SK-N-MC (cell line): ENCODE data around the gene CFAP90.

Experiments
- DNase-seq: peaks from one replicate; pipeline ENCODE4 v3.0.0-alpha.2; 2011; ENCODE audit warnings: low read depth, low spot score
- H3K27ac ChIP-seq: fragments of 200-600 bp; sonication (generic); 2 replicates; pipeline ENCODE4 v1.5.1; 2016; ENCODE audit warnings: mixed run types
- H3K36me3 ChIP-seq: fragments of 200-600 bp; sonication (generic); 2 replicates; pipeline ENCODE4 v1.6.1; 2017; ENCODE audit warnings: antibody characterized with exemption, low read length, mixed read lengths; ENCODE audit not compliant: insufficient read depth
- H3K4me3 ChIP-seq: fragments of 200-600 bp; sonication (generic); 2 replicates; pipeline ENCODE4 v1.5.1; 2016
- H3K9ac ChIP-seq: fragments of 200-600 bp; sonication (generic); 2 replicates; pipeline ENCODE4 v1.8.0; 2017; ENCODE audit warnings: mixed run types, mixed read lengths; ENCODE audit not compliant: insufficient read length
- H3K9me3 ChIP-seq: fragments of 200-600 bp; sonication (generic); 2 replicates; pipeline ENCODE4 v1.6.1; 2017; ENCODE audit warnings: low read depth, mild to moderate bottlenecking, antibody characterized with exemption, low read length, moderate library complexity, mixed read lengths
- EZH2 ChIP-seq: fragments of 200-600 bp; sonication (generic); IDR thresholded peaks from one replicate; pipeline ENCODE4 v1.6.1; 2017; ENCODE audit warnings: antibody characterized with exemption
- FOXP2 ChIP-seq: optimal IDR thresholded peaks from 2 replicates; pipeline ENCODE3; 2011; ENCODE audit warnings: mild to moderate bottlenecking, moderate library complexity; ENCODE audit not compliant: insufficient read depth; ENCODE audit errors: extremely low read length, control extremely low read depth
- POLR2AphosphoS5 ChIP-seq: IDR thresholded peaks from 2 replicates; pipeline ENCODE4 v1.6.1; 2012; ENCODE audit warnings: mild to moderate bottlenecking, low read depth, low read length, borderline replicate concordance

Gene CFAP90

DNA sequence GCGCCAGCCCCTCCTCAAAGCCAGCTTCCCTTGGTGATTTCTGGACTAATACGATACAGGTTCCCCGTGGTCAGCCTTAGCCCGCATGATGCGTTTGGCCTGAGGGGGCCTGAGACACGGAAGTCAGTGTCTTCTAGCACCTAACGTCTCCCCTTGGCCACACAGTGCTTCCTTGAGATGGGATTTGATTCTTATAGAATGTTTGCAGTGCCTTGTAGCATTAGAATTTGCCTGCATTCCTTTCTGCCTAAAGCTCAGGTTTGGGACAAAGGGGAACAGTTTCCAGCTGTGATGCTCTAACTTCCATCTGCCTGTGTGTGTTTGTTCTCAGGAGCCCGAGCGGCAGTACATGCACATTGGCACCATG, 34.4 kb downstream of the CFAP90 start:
- TF ChIP-seq EZH2 = no peak
- Histone ChIP-seq H3K9ac (no peak overlapping the region), H3K27ac (no peak overlapping the region), H3K9me3 (no peaks in the 10 kb centered on the region), H3K4me3 (no peak overlapping the region), H3K36me3 (no peaks in the 10 kb centered on the region)
- no peak for DNase-seq

DNA sequence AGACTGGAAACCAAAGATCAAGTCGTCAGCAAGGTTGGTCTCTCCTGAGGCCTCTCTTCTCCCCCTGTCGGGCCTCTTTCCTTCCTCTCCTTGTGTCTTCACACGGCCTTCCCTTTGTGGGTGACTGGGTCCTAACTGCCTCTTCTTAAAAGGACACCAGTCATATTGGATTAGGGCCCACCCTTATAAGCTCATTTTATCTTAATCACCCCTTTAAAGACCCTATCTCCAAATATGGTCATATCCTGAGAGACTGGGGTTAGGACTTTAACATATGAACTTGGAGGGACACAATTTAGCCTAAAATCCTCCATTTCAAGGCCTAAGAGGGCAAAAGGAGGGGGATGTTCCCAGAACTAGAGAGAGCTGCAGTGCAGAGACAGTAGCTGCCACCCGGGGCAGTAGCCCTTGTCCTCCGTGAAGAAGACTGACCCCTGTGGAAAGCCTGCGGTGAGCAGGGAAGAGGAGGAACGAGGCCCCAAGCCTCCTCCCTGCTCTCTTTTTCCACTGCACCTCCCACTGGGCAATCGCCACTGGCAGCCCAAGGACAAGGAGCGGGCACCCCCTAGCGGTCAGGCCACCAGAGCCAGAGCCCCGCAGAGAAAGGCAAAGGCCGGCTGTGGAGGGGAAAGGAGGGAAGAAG, 34.9 kb downstream of the CFAP90 start:
- no peak overlapping the region for H3K4me3 ChIP-seq
- H3K36me3 ChIP-seq = no peaks in the 10 kb centered on the region
- no peaks in the 10 kb centered on the region for H3K9me3 ChIP-seq
- no peak overlapping the region for H3K9ac ChIP-seq
- H3K27ac ChIP-seq = no peak overlapping the region
- DNase-seq = no peak
- no peak for TF ChIP-seq POLR2AphosphoS5
- no peak for TF ChIP-seq FOXP2
- no peak for TF ChIP-seq EZH2

DNA sequence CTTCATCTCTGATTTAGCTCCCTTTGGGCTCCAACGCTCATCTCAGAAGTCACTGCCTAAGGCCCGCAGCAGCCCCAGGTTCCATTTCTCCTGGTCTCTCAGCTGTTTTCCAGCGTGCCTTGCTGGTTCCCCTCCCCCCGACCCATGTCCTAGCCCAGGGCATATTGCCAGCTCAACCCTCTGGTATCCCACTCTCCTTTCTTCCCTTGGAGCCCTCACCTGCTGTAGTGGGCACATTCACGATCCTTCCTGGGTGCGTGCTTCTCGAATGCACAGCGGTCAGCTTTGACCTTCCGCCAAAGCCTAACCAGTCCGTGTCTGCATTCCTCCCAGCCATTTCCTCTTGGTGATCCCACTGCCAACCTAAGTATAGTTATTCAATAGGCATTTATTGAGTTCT, 36.1 kb downstream of the CFAP90 start:
- H3K9ac ChIP-seq = no peak overlapping the region
- H3K36me3 ChIP-seq = no peaks in the 10 kb centered on the region
- TF ChIP-seq EZH2 = no peak
- no peak for TF ChIP-seq FOXP2
- TF ChIP-seq POLR2AphosphoS5 = no peak
- no peaks in the 10 kb centered on the region for H3K9me3 ChIP-seq
- no peak for DNase-seq
- no peak overlapping the region for H3K4me3 ChIP-seq
- H3K27ac ChIP-seq = no peak overlapping the region

DNA sequence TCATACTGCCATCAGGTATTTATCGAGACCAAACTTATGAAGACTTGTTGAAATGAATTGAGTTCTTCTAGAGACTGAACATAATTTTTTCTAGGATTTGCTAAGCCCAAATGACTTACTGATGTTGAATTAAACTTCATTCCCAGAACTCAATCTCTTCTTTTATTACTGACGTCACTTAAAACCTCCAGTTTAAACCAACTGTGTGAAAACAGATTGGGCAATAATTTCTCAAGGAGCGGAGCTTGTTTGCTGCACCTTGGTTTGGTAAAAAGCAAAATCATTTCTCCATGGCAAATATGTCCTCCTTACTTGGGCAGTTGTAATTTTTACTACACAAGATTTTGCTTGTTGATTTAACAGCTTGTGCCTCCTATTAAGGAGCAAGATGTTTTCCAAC, 37.4 kb downstream of the CFAP90 start:
- no peak overlapping the region for H3K9ac ChIP-seq
- H3K4me3 ChIP-seq = no peak overlapping the region
- H3K36me3 ChIP-seq = no peaks in the 10 kb centered on the region
- H3K9me3 ChIP-seq = no peaks in the 10 kb centered on the region
- no peak for DNase-seq
- no peak overlapping the region for H3K27ac ChIP-seq
- TF ChIP-seq POLR2AphosphoS5 = no peak
- TF ChIP-seq FOXP2 = no peak
- TF ChIP-seq EZH2 = no peak

DNA sequence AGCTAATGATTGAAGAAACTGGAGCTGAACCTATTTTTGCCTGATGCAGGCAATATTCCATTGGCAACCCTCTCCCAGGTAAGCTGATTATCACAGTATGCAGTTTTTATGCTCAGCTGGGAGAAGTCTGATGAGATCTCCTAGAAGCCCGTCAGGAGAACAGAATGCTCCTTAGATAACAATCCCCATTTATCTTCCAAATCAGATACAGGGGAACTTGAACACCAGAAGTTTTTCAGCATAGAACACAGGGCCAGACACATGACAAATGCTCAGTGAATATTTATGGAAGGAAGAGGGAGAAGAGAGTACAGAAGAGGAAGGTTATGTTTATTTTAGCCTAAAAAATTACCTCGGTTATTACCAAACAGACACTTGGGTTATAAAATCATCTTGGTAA, 37.9 kb downstream of the CFAP90 start:
- TF ChIP-seq EZH2 (no peak), POLR2AphosphoS5 (no peak), FOXP2 (no peak)
- Histone ChIP-seq H3K9ac (no peak overlapping the region), H3K9me3 (no peaks in the 10 kb centered on the region), H3K27ac (no peak overlapping the region), H3K36me3 (no peaks in the 10 kb centered on the region), H3K4me3 (no peak overlapping the region)
- no peak for DNase-seq

DNA sequence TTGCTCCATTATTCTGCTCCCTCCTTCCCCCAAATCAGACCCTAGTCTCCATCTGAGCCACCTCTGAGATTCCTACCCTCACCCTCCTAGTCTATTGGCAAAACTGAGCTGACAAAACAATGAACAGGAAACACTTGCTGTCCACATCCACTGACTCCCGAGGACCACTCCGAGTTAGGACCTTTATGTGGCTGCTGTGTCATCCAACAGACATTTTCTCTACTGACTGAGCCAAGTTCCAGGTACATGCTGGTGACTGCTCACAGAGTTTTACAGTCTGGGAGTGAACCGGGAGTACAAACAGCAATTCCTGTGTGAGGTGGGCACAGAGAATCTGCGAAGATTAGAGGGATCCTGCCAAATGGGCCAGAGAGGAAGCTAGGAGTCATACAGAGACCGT, 39.2 kb downstream of the CFAP90 start:
- H3K9ac ChIP-seq = no peak overlapping the region
- TF ChIP-seq FOXP2 = no peak
- TF ChIP-seq POLR2AphosphoS5 = no peak
- no peak for DNase-seq

DNA sequence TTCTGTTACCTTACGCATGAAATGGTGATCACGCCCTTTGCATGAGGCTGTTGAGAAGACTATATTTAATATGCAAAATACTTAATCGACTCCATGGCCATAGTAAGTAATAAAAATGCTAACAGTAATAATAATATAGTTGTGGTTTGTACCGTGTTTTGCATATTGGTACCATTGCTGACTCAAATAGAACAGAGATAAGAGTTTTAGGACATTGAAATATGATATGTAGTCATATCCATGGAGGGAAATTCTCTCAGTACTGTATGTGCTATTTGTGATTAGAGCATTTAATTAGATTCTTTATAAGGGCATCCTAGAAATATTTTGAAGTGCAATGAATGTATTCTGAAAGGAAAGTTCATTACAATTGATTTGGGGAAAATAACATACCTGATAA, 41.9 kb downstream of the CFAP90 start:
- DNase-seq = no peak
- TF ChIP-seq FOXP2 (no peak), POLR2AphosphoS5 (no peak), EZH2 (no peak)
- no peak overlapping the region for H3K4me3 ChIP-seq
- no peak overlapping the region for H3K9ac ChIP-seq
- H3K9me3 ChIP-seq = no peaks in the 10 kb centered on the region
- no peaks in the 10 kb centered on the region for H3K36me3 ChIP-seq
- no peak overlapping the region for H3K27ac ChIP-seq

More for the DNA sequence above, 39.2 kb downstream of the CFAP90 start:
- Histone ChIP-seq H3K27ac (no peak overlapping the region), H3K4me3 (no peak overlapping the region), H3K9me3 (no peaks in the 10 kb centered on the region), H3K36me3 (no peaks in the 10 kb centered on the region)

DNA sequence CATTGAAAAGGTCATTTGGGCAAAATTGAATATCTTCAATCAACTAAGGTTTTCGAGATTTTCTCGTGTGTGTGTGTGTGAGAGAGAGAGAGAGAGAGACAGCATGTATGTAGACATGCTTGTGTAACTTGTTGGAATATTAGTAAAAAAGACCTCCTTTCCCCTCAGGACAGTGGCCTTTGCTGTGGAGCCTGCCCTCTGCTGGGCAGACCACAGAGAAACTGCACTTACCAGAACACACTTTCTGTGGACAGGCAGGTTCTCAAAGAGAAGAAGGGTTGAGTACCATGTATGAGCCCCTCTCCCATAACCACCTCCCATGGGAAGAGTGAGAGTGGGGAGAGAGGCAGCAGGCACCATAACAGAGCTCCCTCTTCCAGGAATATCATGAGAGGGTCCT, 45.6 kb downstream of the CFAP90 start:
- Histone ChIP-seq H3K9me3 (no peaks in the 10 kb centered on the region), H3K9ac (no peak overlapping the region), H3K4me3 (no peak overlapping the region), H3K27ac (no peak overlapping the region), H3K36me3 (no peaks in the 10 kb centered on the region)
- TF ChIP-seq POLR2AphosphoS5 (no peak), FOXP2 (no peak), EZH2 (no peak)
- no peak for DNase-seq

DNA sequence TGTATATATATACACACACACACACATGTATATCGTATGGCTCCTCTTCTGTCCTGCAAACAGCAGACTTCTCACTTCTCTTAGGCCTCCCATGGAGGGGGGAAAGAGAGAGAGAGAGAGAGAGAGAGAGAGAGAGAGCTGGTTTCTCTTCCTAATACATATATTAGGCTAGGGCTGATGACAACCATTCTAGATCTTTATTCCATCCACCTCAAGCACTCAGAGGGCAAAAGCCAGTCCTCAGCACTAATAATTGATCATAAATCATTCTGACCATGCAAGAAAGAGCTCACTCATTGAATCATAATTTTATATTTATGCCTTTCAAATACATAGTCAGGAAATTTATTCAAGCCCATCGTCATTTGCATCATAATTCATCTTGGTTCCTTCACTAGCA, 47.0 kb downstream of the CFAP90 start:
- Histone ChIP-seq H3K9me3 (no peaks in the 10 kb centered on the region), H3K36me3 (no peaks in the 10 kb centered on the region), H3K4me3 (no peak overlapping the region), H3K27ac (no peak overlapping the region), H3K9ac (no peak overlapping the region)
- no peak for DNase-seq
- TF ChIP-seq POLR2AphosphoS5 (no peak), FOXP2 (no peak), EZH2 (no peak)
